ENCODE results near the gene ERC1. TPM values are rescaled to one million over a fixed set of nuclear protein-coding genes. Genes with fewer than 3 reads are reported as not detected.

The ERC1 gene
- total and polyA plus RNA-seq, 9 of the 15 experiments (the other 6 are each of a cell fraction or from before 2014, with no cell fraction given) = 0.74 to 11.8 (median 4.8) TPM

GRCh38 chr12:949453-950191 lies 41.4 kb upstream of the ERC1 start, which contains the start of gene RAD52 (continued):
- TF ChIP-seq TAF9B (IDR thresholded peaks at IDR 0.05; ENCODE audit: partially characterized antibody) = peak; percentile 61

- ATAC-seq (no peak), DNase-seq (ENCODE audit: extremely low read depth in 1 of 4, low spot score in 3 of 4) (no peak), FAIRE-seq (no peak)
- in situ Hi-C loops (cut with MboI) = no loop called here
- Histone ChIP-seq H3K4me2 (ENCODE audit: insufficient read depth, low read length) (no peak overlapping the region), H3K36me3 (ENCODE audit: control insufficient read depth, insufficient read depth, low read length) (no peaks in the 10 kb centered on the region), H3K4me3 (no peak overlapping the region), H3K79me2 (ENCODE audit: control insufficient read depth, insufficient read depth, low read length) (peaks cover 29% of the 10 kb centered on the region), H3K9ac (ENCODE audit: insufficient read depth in 1 of 2, low read depth in 2 of 2, low read length in 2 of 2) (no peak overlapping the region), H3K9me3 (replicated peaks; ENCODE audit: control insufficient read depth, insufficient read depth, low read depth, low read length) (no peaks in the 10 kb centered on the region), H3K4me1 (replicated peaks in 1 of 2; ENCODE audit: control insufficient read depth in 2 of 2, insufficient read depth in 2 of 2, low read length in 2 of 2) (peaks cover 2 to 8% of the 10 kb centered on the region in 2 experiments; a peak in 4 of 5 replicates), H3K27me3 (ENCODE audit: control insufficient read depth in 2 of 2, insufficient read depth in 2 of 2, low read length in 2 of 2) (no peaks in the 10 kb centered on the region), H3K27ac (ENCODE audit: extremely low read depth, low read depth, low read length) (no peak overlapping the region), H3K9me1 (ENCODE audit: control insufficient read depth, insufficient read depth, low read length) (no peaks in the 10 kb centered on the region), H2AFZ (ENCODE audit: low read depth, low read length) (no peak overlapping the region), H4K20me1 (replicated peaks; ENCODE audit: control insufficient read depth, insufficient read depth, low read length) (no peaks in the 10 kb centered on the region)
- no TSS peak for BruUV-seq (replicated peaks)
- TF ChIP-seq, protein P1, sequence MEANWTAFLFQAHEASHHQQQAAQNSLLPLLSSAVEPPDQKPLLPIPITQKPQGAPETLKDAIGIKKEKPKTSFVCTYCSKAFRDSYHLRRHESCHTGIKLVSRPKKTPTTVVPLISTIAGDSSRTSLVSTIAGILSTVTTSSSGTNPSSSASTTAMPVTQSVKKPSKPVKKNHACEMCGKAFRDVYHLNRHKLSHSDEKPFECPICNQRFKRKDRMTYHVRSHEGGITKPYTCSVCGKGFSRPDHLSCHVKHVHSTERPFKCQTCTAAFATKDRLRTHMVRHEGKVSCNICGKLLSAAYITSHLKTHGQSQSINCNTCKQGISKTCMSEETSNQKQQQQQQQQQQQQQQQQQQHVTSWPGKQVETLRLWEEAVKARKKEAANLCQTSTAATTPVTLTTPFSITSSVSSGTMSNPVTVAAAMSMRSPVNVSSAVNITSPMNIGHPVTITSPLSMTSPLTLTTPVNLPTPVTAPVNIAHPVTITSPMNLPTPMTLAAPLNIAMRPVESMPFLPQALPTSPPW (CRISPR knock-in tag; IDR thresholded peaks at IDR 0.05) = no peak
- WGBS (ENCODE audit: insufficient coverage, low coverage, missing lambda C conversion rate) = 43% methylated on average over 1 of the region's 1 CpG
- intact Hi-C loops (cut with micrococcal nuclease) = no loop called here
- ChIA-PET CTCF (ENCODE audit: low intra/inter-chr PET ratio) (no interaction called here), POLR2A (no interaction called here)
Observed at GRCh38 chr12:951176-951575, 39.8 kb upstream of the ERC1 start.

Measured in K562 (cell line).